NT2/D1 (cell line): ENCODE measurements around the gene MYH2.

Source experiments
- SUZ12 ChIP-seq: IDR thresholded peaks from 2 replicates; pipeline ENCODE4 v1.6.1; 2011; ENCODE audit not compliant: insufficient read length, insufficient read depth; ENCODE audit errors: extremely low read depth
- YY1 ChIP-seq: IDR thresholded peaks from 2 replicates; pipeline ENCODE4 v1.6.1; 2011; ENCODE audit not compliant: insufficient read length, insufficient read depth

- no peak for TF ChIP-seq SUZ12
- no peak for TF ChIP-seq YY1
These were observed 32.8 kb downstream of the MYH2 start for GRCh38 chr17:10516638-10517037.
